NCI-H1048 (cell line): ENCODE results near the gene FBXO17.
"Not testable (repeated sequence)": the region's sequence is repeated elsewhere in the genome, so short reads cannot be mapped to it uniquely, and the experiment has no call there.

Source experiments
- DNase-seq: peaks from one replicate; lab custom pipeline; 2025; lab: John Stamatoyannopoulos, UW

Gene FBXO17

DNA sequence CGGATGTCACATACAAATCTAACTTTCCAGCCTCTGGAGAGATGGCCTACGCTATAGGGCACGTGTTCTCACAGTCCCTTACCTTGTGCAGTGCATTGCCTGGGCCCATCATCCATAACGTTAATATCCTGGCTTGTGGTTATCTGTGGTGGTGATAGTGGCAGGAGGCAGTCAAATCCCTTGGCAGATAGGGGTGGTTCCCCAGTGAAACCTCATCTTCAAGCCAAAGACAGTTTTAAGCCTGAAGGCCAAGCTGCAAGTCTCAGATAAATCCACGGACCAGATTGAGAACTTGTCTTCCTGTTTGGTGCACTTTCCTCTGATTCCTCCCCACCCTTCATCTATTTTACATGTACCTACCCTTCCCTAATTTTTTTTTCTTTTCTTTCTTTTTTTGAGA, 4.3 kb upstream of the FBXO17 start:
- no peak for DNase-seq

DNA sequence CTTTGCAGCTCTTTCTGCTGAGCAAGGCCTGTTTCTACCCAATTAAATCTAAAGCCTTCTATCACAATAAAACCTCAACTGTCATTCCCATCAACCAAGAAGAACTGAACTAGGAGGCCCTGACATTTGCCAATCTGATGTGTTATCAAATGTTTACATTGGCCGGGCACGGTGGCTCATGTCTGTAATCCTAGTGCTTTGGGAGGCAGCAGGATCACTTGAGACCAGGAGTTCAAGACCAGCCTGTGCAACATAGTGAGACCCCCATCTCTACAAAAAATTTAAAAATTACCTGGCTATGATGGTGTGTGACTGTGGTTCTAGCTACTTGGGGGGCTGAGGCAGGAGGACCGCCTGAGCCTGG, 2.8 kb upstream of the FBXO17 start:
- DNase-seq = no peak

DNA sequence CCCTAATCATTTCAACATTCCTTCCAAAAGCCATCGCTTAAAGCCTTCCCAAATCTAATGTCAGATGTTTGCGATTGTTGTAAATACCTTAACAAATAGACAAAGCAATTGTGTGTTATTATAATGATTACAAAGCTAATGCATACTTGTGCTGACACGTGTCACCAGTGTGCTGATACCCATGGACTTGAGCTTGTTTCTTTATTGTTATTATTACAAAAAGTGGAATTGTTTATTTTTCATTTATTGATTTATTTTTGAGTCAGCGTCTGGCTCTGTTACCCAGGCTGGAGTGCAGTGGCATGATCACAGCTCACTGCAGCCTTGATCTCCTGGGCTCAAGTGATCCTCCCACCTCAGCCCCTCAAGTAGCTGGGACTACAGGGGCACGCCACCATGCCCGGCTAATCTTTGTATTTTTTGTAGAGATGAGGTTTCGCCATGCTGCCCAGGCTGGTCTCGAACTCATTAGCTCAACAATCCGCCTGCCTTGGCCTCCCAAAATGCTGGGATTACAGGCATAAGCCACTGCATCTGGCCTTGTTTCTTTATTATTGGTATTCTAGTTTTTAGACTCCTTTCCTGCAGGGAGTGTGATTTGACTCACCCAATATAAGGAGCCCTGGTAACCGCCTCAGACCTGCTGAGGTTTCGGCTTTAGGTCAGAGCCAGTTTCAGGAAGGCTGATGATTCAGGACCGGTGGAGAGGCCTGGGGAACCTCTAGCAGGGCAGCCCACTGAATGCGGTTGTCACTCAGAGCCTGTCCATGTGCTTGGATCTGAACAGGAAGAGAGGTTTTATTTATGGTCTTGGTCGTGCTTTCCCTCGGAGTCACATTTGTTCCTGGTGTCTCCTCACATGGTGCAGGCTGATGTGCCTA, 2.1 kb upstream of the FBXO17 start:
- no peak for DNase-seq

DNA sequence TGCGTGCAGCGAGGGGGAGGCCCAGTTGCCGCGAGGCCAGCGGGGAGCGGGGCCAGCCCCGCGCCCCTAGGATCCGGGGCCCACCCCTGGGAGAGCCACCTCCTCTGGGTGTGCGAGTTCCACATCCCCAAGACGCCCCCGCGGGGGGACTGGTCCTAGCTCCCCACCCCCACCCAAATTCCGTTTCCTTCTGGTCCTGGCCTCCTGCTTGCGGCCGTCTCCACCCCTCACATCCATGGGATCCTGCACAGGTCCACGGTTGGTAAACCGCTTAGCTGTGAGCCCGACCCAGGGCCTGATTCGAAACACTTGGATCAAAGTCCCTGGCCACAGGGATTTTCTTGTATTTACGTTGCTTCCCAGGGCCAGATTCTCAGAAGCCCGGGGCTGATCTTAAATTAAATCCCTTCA, 324 bp upstream of the FBXO17 start:
- DNase-seq = no peak

DNA sequence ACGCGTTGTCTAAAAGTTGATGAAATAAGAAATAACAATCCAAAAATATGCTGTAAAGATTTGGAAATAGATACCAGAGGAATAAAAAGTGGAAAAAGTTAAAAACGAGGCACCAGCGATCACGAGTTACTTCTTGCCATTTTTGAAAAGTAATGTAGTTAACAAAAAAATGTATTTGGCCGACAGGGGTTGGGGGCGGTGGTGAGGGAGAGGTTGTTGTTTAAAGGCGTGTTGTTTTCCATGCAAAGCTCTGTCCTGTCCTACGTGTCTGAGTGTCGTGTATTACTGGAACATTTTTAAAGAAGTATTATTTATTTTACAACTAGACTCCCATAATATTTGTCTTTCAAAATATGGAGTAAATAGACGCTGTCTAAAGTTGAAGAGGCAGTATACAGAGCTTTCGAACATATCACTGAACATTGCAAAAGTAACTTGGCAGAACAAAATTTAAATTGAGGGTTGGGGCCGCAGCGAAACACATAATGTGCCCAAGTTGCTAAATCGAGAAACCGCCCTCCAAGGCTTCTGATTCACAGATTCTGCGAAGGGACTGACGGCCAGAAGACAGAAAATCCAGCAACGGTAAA, 823 bp downstream of the FBXO17 start:
- DNase-seq = no peak

DNA sequence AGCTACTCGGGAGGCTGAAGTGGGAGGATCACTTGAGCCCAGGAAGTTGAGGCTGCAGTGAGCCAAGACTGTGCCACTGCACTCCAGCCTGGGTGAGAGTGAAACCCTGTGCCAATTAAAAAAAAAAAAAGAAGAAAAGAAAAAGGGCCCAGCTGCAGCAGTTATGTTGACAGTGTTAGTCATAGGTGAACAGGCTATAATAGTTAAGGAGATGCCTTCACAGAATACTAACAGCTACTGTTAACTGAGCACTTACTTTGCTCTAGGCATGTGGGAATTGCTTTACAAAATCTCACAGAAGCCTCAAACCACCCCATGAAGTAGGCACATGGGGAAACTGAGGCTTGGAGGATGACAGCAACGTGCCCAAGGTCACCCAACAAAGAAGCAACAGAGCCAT, 3.9 kb downstream of the FBXO17 start:
- DNase-seq = no peak

DNA sequence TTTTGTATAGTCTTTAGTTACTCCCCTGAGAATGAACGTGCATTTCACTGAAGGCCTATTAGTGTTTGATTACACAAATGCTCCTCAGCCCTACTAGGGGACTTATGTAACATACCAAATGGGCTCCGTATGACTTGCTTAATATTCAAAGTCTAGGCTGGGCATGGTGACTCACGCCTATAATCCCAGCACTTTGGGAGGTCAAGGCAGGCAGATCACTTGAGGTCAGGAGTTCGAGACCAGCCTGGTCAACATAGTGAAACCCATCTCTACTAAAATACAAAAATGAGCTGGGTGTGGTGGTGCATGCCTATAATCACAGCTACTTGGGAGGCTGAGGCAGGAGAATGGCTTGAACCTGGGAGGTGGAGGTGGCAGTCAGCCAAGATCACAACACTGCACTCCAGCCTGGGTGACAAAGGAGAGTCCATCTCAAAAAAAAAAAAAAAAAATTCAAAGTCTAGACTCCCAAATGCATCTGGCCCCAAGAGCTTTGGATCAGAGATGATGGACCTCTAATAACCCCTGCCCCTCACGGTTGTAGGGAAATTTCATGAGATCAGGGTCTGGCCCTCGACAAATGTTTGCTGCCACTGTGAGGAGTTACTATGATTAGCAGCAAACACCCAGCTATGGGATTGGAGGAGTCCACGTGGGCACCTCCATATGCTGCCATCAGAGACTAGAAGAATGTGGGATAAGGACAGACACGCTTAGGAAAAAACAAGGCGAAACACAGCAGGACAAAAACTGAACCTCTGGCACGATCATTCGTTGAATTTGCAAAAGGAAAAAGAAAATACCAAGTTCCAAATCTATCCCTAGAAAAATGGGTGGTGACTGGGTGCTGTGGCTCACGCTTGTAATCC, 4.6 kb downstream of the FBXO17 start:
- no peak for DNase-seq

DNA sequence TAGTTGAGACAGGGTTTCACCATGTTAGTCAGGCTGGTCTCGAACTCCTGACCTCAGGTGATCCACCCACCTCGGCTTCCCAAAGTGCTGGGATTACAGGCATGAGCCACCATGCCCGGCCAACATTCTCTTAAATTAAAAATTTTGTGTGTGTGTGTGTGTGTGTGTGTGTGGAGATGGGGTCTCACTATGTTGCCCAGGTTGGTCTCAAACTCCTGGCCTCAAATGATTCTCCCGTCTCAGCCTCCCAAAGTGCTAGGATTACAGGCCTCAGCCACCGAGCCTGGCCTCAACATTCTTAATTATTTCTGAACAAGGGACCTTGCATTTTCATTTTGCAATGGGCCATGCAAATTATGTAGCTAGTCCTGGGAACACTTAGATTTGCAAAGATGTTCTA, 9.4 kb downstream of the FBXO17 start:
- not testable (repeated sequence) for DNase-seq

DNA sequence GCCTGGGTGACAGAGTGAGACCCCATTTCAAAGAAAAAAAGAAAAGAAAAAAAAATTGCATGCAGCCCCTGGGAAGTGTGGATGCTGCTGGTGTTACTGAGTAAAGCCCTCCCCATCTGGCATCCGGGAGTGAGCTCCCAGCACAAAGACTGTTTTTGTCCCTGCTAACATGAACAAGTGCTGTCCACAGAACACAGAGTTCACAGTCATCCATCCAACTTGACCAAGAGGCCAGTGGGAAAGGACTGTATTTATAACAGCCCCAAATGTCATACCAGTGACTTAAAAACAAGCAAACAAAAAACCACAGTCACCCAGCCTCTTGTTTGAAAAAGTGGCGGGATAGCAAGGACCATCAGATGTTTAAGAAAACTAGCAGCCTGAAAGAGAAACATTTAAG, 10.8 kb downstream of the FBXO17 start:
- no peak for DNase-seq

DNA sequence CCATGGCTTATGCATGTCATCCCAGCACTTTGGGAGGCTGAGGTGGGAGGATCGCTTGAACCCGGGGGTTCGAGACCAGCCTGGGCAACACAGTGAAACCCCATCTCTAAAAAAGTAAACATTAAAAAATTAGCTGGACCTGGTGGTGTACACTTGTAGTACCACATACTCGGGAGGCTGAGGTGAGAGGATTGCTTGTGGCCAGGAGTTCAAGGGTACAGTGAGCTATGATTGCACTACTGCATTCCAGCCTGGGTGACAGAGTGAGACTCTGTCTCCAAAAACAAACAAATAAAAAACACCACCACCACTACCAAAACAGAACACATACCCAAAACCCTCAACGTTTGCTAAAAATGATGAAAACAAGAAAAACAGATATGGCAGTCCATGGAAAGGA, 15.9 kb downstream of the FBXO17 start:
- DNase-seq = no peak

DNA sequence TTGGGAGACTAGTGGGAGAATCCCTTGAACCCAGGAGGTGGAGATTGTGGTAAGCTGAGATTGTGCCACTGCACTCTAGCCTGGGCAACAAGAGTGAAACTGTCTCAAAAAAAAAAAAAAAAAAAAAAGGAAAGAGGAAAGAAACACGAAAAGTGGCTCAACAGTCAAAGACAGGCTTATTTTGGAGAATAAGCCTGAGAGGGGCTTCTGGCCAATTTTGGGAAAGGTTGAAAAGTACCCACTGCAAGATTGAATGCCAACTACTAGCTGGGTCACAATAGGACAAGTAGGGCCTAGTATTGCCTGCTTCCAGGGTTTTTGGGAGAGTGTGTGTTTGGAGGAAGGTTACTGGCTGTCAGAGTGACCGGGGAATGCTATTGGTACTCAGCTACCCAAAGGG, 17.2 kb downstream of the FBXO17 start:
- no peak for DNase-seq

DNA sequence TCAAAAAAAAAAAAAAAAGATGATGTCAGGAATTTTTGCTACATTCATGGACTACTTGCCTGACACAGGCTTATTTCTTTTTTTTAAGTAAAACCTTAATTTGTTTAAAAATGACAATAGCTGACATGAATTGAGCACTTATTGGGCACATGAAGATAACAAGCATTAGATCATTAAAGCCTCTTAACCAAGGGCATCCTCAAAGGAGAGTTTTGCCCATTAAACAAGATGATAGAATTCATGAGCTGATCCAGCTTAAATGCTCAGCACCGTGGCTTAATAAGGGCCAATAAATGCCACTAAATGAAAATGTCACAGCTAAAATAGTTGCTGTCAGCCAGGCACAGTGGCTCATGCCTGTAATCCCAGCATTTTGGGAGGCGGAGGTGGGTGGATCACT, 19.3 kb downstream of the FBXO17 start:
- no peak for DNase-seq

DNA sequence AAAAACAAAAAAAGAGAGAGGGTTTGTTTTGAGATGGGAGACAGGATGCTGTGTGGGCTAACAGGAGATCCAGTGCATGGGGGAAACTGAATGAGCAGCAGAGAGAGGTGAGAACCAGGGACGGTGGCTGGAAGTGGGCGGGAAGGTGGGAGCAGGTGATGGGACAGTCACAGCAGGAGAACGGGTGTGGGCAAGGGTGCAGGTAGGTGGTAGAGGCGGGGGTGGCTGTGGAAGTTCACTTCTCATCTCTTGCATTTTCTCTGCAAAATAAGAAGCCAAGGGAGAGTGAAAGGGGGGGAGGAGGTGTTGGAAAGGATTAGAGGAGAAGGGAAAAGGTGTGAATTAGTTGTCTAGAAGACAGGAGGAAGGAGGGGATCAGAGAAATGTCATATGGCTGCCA, 21.9 kb downstream of the FBXO17 start:
- DNase-seq = no peak

DNA sequence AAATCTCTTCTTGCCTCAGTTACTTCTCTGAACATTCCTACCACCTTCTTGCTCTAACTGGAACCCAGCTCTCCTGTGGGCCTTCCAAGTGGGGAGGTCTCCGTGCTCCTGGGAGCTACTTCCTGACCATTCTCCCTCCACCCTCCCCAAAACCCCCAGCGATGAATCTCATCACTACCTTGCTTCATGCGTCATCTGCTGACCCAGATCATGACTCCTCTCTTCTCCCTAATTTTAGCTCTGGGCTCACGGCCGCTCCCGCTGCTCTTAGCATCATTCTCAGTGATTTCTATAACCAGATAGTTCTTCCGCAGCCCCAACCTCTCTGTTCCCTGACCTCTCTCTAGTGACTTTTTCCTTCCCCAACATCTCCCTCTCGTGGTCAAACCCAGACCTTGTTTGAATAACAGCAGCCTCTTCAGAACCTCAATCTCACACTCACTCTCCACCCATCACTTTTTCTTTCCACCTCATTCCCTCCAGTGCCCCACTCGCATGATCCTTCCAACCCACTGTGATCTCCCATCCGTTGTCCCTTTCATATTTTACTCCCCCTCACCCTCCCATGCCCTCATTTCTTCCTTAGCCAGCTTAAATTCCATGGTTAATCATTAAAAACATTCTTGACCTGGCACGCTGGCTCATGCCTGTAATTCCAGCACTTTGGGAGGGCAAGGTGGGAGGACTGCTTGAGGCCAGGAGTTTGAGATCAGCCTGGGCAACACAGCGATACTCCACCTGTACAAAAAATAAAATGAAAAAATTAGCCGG, 23.0 kb downstream of the FBXO17 start:
- no peak for DNase-seq

DNA sequence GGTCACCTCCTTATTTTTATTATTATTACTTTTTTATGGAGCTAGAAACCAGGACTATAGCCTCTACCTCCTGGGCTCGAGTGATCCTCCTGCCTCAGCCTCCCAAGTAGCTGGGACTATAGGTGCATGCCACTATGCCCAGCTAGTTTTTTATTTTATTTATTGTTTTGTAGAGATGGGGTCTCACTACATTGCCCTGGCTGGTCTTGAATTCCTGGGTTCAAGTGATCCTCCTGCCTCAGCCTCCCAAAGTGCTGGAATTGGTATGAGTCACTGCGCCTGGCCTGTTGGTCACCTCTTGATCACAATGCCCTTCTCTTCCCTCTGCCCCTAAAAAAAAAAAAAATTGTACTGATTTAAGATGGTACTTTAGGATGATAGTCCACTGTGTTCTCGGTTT, 24.4 kb downstream of the FBXO17 start:
- DNase-seq = no peak

DNA sequence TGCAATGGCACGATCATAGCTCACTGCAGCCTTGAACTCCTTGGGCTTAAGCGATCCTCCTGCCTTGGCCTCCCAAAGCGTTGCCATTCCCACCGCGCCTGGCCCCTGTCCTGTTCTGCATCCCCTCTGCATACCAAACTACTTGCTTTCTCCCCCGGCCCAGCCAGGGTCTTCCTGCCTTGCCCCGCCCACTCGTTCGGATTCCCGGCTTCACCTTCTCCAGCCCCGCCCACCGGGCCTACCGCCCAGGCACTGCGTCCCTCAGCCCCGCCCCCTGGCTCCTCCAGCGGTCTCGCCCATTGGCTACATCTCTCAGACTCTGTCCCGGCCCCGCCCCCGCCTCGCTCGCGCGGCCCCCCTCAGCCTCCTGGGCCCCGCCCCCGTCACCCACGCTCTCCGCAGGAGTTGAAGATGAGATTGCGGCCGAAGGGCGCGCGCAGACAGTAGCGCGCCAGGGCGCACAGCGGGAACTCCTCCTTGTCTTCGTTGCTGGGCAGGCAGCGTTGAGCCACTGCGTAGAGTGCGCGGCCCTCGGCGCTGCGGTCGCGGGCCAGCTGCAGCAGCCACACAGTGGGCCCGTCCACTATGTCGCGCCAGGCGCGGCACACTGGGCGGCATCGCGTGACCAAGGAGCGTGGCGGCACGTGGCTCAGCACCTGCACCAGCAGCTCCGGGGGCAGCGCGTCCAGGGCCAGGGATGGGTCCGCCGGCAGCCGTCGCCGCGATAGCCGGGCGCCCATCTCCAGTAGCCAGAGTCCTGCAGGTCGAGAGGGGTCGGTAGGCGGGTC, 25.8 kb downstream of the FBXO17 start:
- DNase-seq = peak; percentile 95

DNA sequence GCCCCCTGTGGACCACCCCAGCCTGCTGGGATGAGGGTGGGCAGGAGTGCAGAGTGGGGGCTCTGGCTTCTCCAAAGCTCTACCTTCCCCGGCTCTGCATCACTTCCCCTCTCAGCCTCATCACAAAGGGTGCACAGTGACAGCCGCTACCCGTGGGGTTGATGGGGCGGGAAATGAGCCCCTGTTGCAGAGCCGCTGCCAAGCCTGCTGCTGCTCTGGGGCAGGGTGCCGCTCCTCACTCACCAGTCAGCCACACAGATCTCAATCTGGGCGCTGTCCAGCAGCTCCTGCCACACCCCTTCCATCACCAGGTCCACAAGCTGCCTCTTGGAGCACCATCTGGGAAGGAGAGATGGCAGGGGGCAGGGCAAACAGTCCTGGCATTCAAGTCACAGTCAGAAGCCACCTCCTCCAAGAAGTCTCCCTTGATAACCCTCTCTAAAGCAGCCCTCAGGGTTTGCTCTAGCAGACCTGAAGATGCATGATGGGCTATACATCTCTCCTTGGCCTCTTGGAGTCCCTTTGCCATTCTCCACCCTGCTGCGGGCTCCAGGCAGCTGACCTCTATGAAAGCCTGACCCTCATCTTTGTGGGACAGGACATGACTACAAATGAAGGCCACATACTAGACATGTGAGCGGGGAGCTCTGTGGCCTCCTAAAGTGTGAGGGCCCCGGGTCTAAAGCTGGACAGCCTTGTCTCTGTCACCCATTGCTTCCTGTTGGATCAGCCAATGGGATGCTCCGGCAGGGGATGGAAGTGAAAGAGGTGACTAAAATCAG, 29.1 kb downstream of the FBXO17 start:
- no peak for DNase-seq

DNA sequence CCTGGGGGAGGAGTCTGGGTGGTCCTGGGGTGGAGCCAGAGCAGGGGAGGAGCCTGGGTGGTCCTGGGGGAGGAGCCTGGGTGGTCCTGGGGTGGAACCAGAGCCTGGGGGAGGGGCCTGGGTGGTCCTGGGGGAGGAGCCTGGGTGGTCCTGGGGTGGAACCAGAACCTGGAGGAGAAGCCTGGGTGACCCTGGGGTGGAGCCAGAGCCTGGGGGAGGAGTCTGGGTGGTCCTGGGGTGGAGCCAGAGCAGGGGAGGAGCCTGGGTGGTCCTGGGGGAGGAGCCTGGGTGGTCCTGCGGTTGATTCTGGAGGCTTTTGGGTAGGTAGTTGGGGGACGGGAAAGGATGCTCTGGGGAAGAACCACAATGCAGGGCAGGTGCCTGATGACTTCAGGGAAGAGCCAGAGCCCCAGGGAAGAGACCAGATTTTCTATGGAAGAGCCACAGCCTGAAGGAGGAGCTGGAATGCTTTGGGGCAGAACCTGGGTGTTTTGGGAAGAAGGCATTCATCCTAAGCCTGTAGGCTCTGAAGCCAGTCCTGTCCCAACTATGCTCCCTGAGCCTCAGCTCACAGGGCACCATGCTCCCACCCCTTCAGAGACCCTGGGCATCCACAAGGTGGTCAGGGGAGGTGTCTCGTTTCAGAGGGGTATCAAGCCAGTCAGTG, 29.8 kb downstream of the FBXO17 start:
- no peak for DNase-seq

DNA sequence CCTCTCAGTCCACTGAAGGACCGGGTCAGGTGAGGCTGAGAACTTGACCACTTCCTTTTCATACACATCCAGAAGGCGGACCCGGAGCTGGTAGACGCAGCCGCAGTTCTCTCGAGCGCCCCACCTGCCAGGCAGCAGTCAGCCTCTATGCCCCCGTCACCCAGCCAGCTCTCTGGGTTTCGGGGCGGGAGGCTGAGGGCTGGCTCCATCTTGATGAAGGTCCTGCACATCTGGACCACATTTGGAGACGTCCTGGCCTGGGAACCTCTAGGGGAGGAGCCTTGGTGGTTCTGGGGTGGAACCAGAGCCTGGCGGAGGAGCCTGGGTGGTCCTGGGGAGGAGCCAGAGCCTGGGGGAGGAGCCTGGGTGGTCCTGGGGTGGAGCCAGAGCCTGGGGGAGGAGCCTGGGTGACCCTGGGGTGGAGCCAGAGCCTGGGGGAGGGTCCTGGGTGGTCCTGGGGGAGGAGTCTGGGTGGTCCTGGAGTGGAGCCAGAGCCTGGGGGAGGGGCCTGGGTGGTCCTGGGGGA, 30.5 kb downstream of the FBXO17 start:
- DNase-seq = no peak
